Fibroblast of lung (primary cell): Measurements from ENCODE around the gene SNX8. TPM values are rescaled to one million over a fixed set of nuclear protein-coding genes. Genes with fewer than 3 reads are reported as not detected.

ENCODE experiments used
- DNase-seq, 2 donors: peaks; one replicate each; pipeline versions ENCODE4 v3.0.0 to v3.0.0-alpha.2; 2010; ENCODE audit warnings: low read depth in 2 of 2
- H2AFZ ChIP-seq: 2 replicates; pipeline ENCODE4 v1.5.1; 2012; ENCODE audit warnings: low read length, control low read depth, inconsistent platforms
- H3K27ac ChIP-seq: 2 replicates; pipeline ENCODE4 v1.5.1; 2011; ENCODE audit warnings: low read length, control low read depth; ENCODE audit not compliant: insufficient read depth
- H3K27me3 ChIP-seq: 2 replicates; pipeline ENCODE4 v1.5.1; 2011; ENCODE audit warnings: mild to moderate bottlenecking, low read length; ENCODE audit not compliant: control insufficient read depth, insufficient read depth
- H3K36me3 ChIP-seq: 2 replicates; pipeline ENCODE4 v1.5.1; 2011; ENCODE audit warnings: low read length; ENCODE audit not compliant: control insufficient read depth, insufficient read depth
- H3K4me1 ChIP-seq: 2 replicates; pipeline ENCODE4 v1.5.1; 2011; ENCODE audit warnings: low read length; ENCODE audit not compliant: control insufficient read depth, insufficient read depth; ENCODE audit errors: extremely low read depth
- H3K4me2 ChIP-seq: 2 replicates; pipeline ENCODE4 v1.5.1; 2011; ENCODE audit warnings: low read length, control low read depth; ENCODE audit not compliant: insufficient read depth; ENCODE audit errors: extremely low read depth
- H3K4me3 ChIP-seq, 4 experiments: fragments of 200-600 bp in 1 of 4; sonication (generic) in 1 of 4; replicated peaks in 1 of 4; 2 replicates each; pipeline ENCODE4 v1.5.1; 2011 to 2016; ENCODE audit warnings: low read length in 4 of 4, low read depth in 3 of 4, mild to moderate bottlenecking in 3 of 4, control low read depth in 2 of 4, inconsistent platforms in 1 of 4, mixed read lengths in 1 of 4; ENCODE audit not compliant: insufficient read depth in 1 of 4; ENCODE audit errors: control extremely low read depth in 1 of 4
- H3K79me2 ChIP-seq: 2 replicates; pipeline ENCODE4 v1.5.1; 2012; ENCODE audit warnings: mild to moderate bottlenecking, low read length, inconsistent platforms; ENCODE audit not compliant: control insufficient read depth, insufficient read depth
- H3K9ac ChIP-seq: 2 replicates; pipeline ENCODE4 v1.5.1; 2011; ENCODE audit warnings: mild to moderate bottlenecking, low read length, control low read depth; ENCODE audit not compliant: insufficient read depth
- H3K9me3 ChIP-seq: 2 replicates; pipeline ENCODE4 v1.5.1; 2012; ENCODE audit warnings: low read depth, low read length; ENCODE audit not compliant: control insufficient read depth, insufficient read depth
- H4K20me1 ChIP-seq: 2 replicates; pipeline ENCODE4 v1.5.1; 2011; ENCODE audit warnings: low read length; ENCODE audit not compliant: control insufficient read depth, insufficient read depth; ENCODE audit errors: extremely low read depth
- EZH2 ChIP-seq: IDR thresholded peaks from 2 replicates; pipeline ENCODE4 v1.5.1; 2012; ENCODE audit warnings: low read length, control low read depth, mild to moderate bottlenecking; ENCODE audit errors: missing control alignments
- polyA plus RNA-seq, 2 donors: library from polyadenylated mRNA; depleted of rRNA in 1 of 2; stranded (reverse) in 1 of 2; unstranded in 1 of 2; fragments of >200 nt; gene quantifications; 2 replicates each; pipeline ENCODE4 v1.2.1, GENCODE V29; 2011 to 2012; ENCODE audit warnings: missing spikeins in 1 of 2
- total RNA-seq: library from RNA; depleted of rRNA; stranded (reverse); fragments of >200 nt; gene quantifications from 2 replicates; pipeline ENCODE4 v1.2.1, GENCODE V29; 2014
- TF ChIP-seq, protein P1 (sequence below), 2 donors: IDR thresholded peaks in 1 of 2; conservative IDR thresholded peaks in 1 of 2; 1 replicate in 1 of 2; 2 replicates in 1 of 2; pipeline ENCODE4 v1.5.1; 2011 to 2012; ENCODE audit warnings: low read length in 2 of 2, control low read depth in 1 of 2, inconsistent platforms in 1 of 2, low read depth in 1 of 2, mild to moderate bottlenecking in 1 of 2

SNX8 gene
- total and polyA plus RNA-seq, 2 donors (not counting 1 experiment from before 2014, with no cell fraction given) = 13.2 to 27.4 TPM

DNA sequence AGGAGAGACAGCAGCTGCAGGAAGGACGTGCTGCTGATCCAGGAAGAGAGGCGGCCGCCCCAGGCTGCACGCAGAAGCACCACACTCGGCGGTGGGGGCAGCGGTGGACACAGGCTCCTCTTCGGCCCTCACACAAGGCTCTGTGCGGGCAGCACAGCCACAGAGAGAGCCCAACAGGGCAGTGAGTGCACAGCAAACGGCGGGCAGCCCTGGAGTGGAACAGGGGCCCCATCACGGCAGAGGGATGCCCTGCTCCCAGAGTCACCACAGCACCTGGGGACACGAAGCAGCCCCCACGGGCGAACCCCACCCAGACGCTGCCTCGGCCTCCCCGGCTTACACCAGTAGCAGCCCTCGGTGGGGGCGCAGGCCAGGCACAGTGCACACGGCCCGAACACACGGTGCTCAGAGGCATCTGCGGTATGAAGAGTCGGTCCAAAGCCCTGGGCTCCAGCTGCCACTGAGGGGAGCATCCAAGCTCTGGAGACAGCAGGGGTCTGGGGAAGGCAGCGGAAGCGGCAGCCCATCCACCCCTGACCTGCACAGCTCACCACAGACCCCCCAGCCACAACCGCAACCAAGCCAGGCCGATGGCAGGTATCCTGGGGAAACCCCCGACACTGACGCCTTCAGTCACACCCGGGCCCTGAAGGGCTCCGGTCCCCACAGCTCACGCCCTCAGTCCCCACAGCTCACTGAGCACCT is 55.4 kb downstream of the SNX8 start:
- H3K79me2 ChIP-seq = no peaks in the 10 kb centered on the region
- DNase-seq = no peak
- no peak overlapping the region for H3K27ac ChIP-seq
- H3K9me3 ChIP-seq = no peaks in the 10 kb centered on the region
- H3K4me2 ChIP-seq = no peak overlapping the region
- H3K4me3 ChIP-seq = no peak overlapping the region
- peaks cover 7% of the 10 kb centered on the region for H3K36me3 ChIP-seq
- no peak overlapping the region for H3K9ac ChIP-seq
- no peaks in the 10 kb centered on the region for H3K4me1 ChIP-seq
- no peak for TF ChIP-seq EZH2
- TF ChIP-seq, protein P1, sequence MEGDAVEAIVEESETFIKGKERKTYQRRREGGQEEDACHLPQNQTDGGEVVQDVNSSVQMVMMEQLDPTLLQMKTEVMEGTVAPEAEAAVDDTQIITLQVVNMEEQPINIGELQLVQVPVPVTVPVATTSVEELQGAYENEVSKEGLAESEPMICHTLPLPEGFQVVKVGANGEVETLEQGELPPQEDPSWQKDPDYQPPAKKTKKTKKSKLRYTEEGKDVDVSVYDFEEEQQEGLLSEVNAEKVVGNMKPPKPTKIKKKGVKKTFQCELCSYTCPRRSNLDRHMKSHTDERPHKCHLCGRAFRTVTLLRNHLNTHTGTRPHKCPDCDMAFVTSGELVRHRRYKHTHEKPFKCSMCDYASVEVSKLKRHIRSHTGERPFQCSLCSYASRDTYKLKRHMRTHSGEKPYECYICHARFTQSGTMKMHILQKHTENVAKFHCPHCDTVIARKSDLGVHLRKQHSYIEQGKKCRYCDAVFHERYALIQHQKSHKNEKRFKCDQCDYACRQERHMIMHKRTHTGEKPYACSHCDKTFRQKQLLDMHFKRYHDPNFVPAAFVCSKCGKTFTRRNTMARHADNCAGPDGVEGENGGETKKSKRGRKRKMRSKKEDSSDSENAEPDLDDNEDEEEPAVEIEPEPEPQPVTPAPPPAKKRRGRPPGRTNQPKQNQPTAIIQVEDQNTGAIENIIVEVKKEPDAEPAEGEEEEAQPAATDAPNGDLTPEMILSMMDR (conservative IDR thresholded peaks at IDR 0.05 in 1 of 2, IDR thresholded peaks at IDR 0.05 in 1 of 2; ENCODE audit: low read depth in 1 of 2, low read length in 2 of 2) = no peak
- no peaks in the 10 kb centered on the region for H3K27me3 ChIP-seq
- H2AFZ ChIP-seq = no peak overlapping the region
- no peaks in the 10 kb centered on the region for H4K20me1 ChIP-seq

DNA sequence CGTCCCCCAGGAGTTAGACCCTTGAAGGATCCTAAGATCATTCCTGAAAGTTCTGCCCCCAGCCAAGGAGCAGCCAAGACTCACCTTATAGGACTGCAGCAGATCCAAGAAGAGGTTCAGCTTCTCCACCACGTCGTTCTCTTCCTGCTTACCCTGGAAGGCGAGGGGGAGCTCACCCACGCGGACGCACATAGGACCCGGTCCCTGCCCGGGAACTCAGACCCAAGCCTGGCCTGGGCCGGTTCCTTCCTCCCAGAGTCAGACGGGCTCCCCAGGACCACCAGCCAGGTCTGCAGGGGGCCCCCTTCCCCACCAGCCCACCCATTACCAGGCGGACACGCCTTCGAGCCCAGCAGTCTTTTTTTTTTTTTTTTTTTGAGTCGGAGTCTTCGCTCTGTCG is 56.6 kb downstream of the SNX8 start:
- TF ChIP-seq, protein P1 (conservative IDR thresholded peaks at IDR 0.05 in 1 of 2, IDR thresholded peaks at IDR 0.05 in 1 of 2; ENCODE audit: low read depth in 1 of 2, low read length in 2 of 2) = no peak
- TF ChIP-seq EZH2 = no peak
- no peaks in the 10 kb centered on the region for H3K4me1 ChIP-seq
- peaks cover 5% of the 10 kb centered on the region for H3K36me3 ChIP-seq
- no peaks in the 10 kb centered on the region for H3K9me3 ChIP-seq
- H2AFZ ChIP-seq = no peak overlapping the region
- no peak for DNase-seq
- H3K79me2 ChIP-seq = no peaks in the 10 kb centered on the region
- no peak overlapping the region for H3K4me3 ChIP-seq
- no peaks in the 10 kb centered on the region for H4K20me1 ChIP-seq
- no peaks in the 10 kb centered on the region for H3K27me3 ChIP-seq
- no peak overlapping the region for H3K9ac ChIP-seq
- H3K4me2 ChIP-seq = no peak overlapping the region
- no peak overlapping the region for H3K27ac ChIP-seq

DNA sequence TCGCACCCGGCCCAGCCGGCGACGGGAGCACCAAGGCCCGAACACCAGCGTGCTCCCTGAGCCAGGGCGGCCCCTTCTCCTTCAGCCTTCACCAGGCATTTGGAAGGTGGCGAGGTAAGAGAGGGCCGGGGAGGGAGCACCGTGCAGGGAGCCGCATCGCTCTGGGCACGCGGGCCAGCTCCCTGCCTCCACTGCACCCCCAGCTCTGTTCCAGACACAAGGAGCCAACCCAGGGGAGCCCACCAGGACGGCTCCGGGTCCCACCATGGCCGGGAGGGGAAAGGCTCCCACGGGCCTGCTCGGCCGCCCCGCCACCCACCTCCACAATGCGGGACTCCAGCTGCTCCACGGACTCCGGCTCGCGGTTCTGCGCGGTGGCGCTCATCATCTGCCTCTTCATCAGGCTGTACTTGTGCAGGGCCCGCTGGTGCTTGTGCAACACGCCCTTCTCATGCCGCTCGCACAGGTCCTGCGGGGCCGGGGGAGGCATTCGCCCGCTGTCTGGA is 57.1 kb downstream of the SNX8 start:
- no peak overlapping the region for H3K4me3 ChIP-seq
- TF ChIP-seq, protein P1 (conservative IDR thresholded peaks at IDR 0.05 in 1 of 2, IDR thresholded peaks at IDR 0.05 in 1 of 2; ENCODE audit: low read depth in 1 of 2, low read length in 2 of 2) = no peak
- no peak for TF ChIP-seq EZH2
- H3K27me3 ChIP-seq = no peaks in the 10 kb centered on the region
- no peaks in the 10 kb centered on the region for H3K79me2 ChIP-seq
- no peak overlapping the region for H3K27ac ChIP-seq
- no peak overlapping the region for H3K9ac ChIP-seq
- H3K36me3 ChIP-seq = peaks cover 6% of the 10 kb centered on the region
- no peak overlapping the region for H2AFZ ChIP-seq
- DNase-seq = no peak
- H4K20me1 ChIP-seq = no peaks in the 10 kb centered on the region
- H3K9me3 ChIP-seq = no peaks in the 10 kb centered on the region
- no peak overlapping the region for H3K4me2 ChIP-seq
- no peaks in the 10 kb centered on the region for H3K4me1 ChIP-seq
